Glomerular endothelial cell (primary cell): Measurements from ENCODE around the gene DGKZ. TPM values are rescaled to one million over a fixed set of nuclear protein-coding genes. Genes with fewer than 3 reads are reported as not detected.

Experiments
- DNase-seq: peaks from one replicate; pipeline ENCODE4 v3.0.0-alpha.2; 2011; ENCODE audit warnings: low read depth, low spot score; ENCODE audit errors: extremely low read depth
- total RNA-seq: library from RNA; depleted of rRNA; stranded (reverse); fragments of >200 nt; gene quantifications from 2 replicates; pipeline ENCODE4 v1.2.3, GENCODE V29; 2015

Gene DGKZ
- total RNA-seq, 1 donor from 2014 or later, result 139 TPM

- DNase-seq, result no peak
Measured at GRCh38 chr11:46326813-46327416, 20.3 kb upstream of the DGKZ start.

- DNase-seq, result no peak
Measured at GRCh38 chr11:46327829-46328228, 19.4 kb upstream of the DGKZ start.

GRCh38 chr11:46330154-46330553, 17.1 kb upstream of the DGKZ start:
- no peak for DNase-seq

- no peak for DNase-seq
Measured at GRCh38 chr11:46330563-46331281, 16.5 kb upstream of the DGKZ start.

- no peak for DNase-seq
Measured at GRCh38 chr11:46331282-46331984, 15.8 kb upstream of the DGKZ start.

GRCh38 chr11:46332093-46332567, 15.1 kb upstream of the DGKZ start:
- no peak for DNase-seq

GRCh38 chr11:46332568-46333393, 14.5 kb upstream of the DGKZ start:
- DNase-seq, result no peak

GRCh38 chr11:46333394-46333947, 13.8 kb upstream of the DGKZ start:
- DNase-seq, result no peak

GRCh38 chr11:46334211-46334610, 13.1 kb upstream of the DGKZ start:
- no peak for DNase-seq

- no peak for DNase-seq
Measured at GRCh38 chr11:46335271-46335670, 12.0 kb upstream of the DGKZ start.

- DNase-seq, result no peak
Measured at GRCh38 chr11:46335890-46336562, 11.2 kb upstream of the DGKZ start.

- DNase-seq, result no peak
Measured at GRCh38 chr11:46336563-46337180, 10.6 kb upstream of the DGKZ start.

GRCh38 chr11:46337626-46338345, 9.5 kb upstream of the DGKZ start:
- DNase-seq, result no peak

- DNase-seq, result no peak
Measured at GRCh38 chr11:46338636-46338987, 8.7 kb upstream of the DGKZ start.

- no peak for DNase-seq
Measured at GRCh38 chr11:46338988-46339666, 8.1 kb upstream of the DGKZ start.

GRCh38 chr11:46339816-46340215, 7.4 kb upstream of the DGKZ start:
- no peak for DNase-seq

GRCh38 chr11:46341454-46341853, 5.8 kb upstream of the DGKZ start:
- DNase-seq, result no peak

- no peak for DNase-seq
Measured at GRCh38 chr11:46342239-46342638, 5.0 kb upstream of the DGKZ start.

GRCh38 chr11:46343520-46343919, 3.7 kb upstream of the DGKZ start:
- no peak for DNase-seq
